Measurements from ENCODE around the gene SPOCK2.

DNA sequence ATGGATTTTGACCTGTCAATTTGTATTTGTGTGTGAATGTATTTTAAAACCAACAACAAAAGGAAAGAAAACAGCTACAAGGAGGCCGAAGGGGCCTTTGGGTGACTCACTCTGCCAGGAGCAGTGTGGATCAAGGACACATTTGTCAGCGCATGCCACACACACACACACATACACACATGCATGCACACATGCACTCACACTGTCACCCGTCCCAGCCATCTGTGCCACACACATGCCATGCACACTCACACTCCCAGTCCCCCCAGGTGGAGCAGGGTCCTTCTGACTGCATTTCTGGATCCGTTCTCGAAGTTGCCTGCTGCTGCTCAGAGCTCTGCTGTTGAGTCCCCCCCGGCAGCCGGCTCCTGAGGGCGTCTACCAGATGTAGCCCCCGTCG lies 26.0 kb downstream of the SPOCK2 start:
- TF ChIP-seq, protein P1, sequence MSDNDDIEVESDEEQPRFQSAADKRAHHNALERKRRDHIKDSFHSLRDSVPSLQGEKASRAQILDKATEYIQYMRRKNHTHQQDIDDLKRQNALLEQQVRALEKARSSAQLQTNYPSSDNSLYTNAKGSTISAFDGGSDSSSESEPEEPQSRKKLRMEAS (IDR thresholded peaks at IDR 0.05; ENCODE audit: low read depth) = no peak
- no peak for TF ChIP-seq POLR2AphosphoS5 (IDR thresholded peaks at IDR 0.05; ENCODE audit: low read depth, low read length)
- TF ChIP-seq SMC3 (IDR thresholded peaks at IDR 0.05; ENCODE audit: low read depth, low read length) = no peak
- TF ChIP-seq, protein P2, sequence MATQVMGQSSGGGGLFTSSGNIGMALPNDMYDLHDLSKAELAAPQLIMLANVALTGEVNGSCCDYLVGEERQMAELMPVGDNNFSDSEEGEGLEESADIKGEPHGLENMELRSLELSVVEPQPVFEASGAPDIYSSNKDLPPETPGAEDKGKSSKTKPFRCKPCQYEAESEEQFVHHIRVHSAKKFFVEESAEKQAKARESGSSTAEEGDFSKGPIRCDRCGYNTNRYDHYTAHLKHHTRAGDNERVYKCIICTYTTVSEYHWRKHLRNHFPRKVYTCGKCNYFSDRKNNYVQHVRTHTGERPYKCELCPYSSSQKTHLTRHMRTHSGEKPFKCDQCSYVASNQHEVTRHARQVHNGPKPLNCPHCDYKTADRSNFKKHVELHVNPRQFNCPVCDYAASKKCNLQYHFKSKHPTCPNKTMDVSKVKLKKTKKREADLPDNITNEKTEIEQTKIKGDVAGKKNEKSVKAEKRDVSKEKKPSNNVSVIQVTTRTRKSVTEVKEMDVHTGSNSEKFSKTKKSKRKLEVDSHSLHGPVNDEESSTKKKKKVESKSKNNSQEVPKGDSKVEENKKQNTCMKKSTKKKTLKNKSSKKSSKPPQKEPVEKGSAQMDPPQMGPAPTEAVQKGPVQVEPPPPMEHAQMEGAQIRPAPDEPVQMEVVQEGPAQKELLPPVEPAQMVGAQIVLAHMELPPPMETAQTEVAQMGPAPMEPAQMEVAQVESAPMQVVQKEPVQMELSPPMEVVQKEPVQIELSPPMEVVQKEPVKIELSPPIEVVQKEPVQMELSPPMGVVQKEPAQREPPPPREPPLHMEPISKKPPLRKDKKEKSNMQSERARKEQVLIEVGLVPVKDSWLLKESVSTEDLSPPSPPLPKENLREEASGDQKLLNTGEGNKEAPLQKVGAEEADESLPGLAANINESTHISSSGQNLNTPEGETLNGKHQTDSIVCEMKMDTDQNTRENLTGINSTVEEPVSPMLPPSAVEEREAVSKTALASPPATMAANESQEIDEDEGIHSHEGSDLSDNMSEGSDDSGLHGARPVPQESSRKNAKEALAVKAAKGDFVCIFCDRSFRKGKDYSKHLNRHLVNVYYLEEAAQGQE (IDR thresholded peaks at IDR 0.05; ENCODE audit: low read depth, low read length) = no peak
- TF ChIP-seq, protein P3, sequence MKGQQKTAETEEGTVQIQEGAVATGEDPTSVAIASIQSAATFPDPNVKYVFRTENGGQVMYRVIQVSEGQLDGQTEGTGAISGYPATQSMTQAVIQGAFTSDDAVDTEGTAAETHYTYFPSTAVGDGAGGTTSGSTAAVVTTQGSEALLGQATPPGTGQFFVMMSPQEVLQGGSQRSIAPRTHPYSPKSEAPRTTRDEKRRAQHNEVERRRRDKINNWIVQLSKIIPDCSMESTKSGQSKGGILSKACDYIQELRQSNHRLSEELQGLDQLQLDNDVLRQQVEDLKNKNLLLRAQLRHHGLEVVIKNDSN (IDR thresholded peaks at IDR 0.05; ENCODE audit: borderline replicate concordance, low read depth) = no peak
